ENCODE data around the gene INPP5F. TPM values are rescaled to one million over a fixed set of nuclear protein-coding genes. Genes with fewer than 3 reads are reported as not detected.

INPP5F gene
- polyA plus RNA-seq, 1 of the 3 experiments (the other 2 are of a cell fraction) = 7.8 TPM

DNA sequence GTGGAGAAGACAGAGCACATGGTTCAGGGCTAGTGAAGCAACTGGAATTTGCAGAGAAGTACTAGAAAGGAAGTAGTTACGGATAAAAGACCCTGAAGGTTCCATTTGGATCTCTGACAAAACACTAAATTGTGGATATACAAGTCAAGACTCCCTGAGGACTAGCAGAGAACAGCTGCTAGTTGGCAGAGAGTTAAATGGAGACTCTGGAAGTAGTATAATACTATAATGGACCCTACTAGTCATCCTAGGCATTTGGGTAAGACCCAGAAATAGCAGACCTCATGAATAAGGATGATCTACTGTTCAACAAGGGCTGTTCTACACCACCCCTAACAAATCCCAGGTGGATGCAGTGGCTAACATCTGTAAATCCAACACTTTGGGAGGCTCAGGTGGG lies 127.7 kb downstream of the INPP5F start:
- CTCF ChIA-PET = interaction anchor here (1.3 to 14.5 kb wide), 2 partner anchors 101 to 168 kb away, joined by 4 to 156 read pairs; no protein-coding TSS in a partner anchor
- Histone ChIP-seq H3K9ac (no peak overlapping the region), H4K20me1 (ENCODE audit: insufficient read depth) (no peaks in the 10 kb centered on the region), H3K4me1 (ENCODE audit: control insufficient read depth in 1 of 2, insufficient read depth in 2 of 2, low read depth in 1 of 2, low read length in 1 of 2) (0 out of 4 replicates have a peak, but pooled peaks cover 0 to 17% of the 10 kb centered on the region in 2 experiments), H3F3A (replicated peaks; ENCODE audit: insufficient read depth) (peaks cover 9% of the 10 kb centered on the region), H3K9me2 (no peaks in the 10 kb centered on the region), H3K27me3 (ENCODE audit: insufficient read depth) (no peaks in the 10 kb centered on the region), H3K4me3 (ENCODE audit: low read depth in 2 of 2, low read length in 1 of 2) (no peak overlapping the region), H3K79me2 (ENCODE audit: insufficient read depth) (peaks cover 66% of the 10 kb centered on the region), H2AFZ (ENCODE audit: low read depth) (no peak overlapping the region), H3K36me3 (replicated peaks in 1 of 2; ENCODE audit: control insufficient read depth in 1 of 2, insufficient read depth in 2 of 2, low read length in 1 of 2) (peaks cover 43 to 70% of the 10 kb centered on the region in 2 experiments), H3K4me2 (no peak overlapping the region), H3K9me3 (no peaks in the 10 kb centered on the region), H3K27ac (ENCODE audit: low read depth in 2 of 2, low read length in 1 of 2) (no peak overlapping the region)
- TF ChIP-seq, protein P1, sequence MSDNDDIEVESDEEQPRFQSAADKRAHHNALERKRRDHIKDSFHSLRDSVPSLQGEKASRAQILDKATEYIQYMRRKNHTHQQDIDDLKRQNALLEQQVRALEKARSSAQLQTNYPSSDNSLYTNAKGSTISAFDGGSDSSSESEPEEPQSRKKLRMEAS (IDR thresholded peaks at IDR 0.05; ENCODE audit: low read depth) = no peak
- TF ChIP-seq NFIC (IDR thresholded peaks at IDR 0.05; ENCODE audit: borderline replicate concordance) (no peak), RCOR1 (IDR thresholded peaks at IDR 0.05; ENCODE audit: low read length) (no peak), TAF1 (IDR thresholded peaks at IDR 0.05; ENCODE audit: borderline replicate concordance, low read depth, low read length) (no peak), EZH2phosphoT487 (IDR thresholded peaks at IDR 0.05; ENCODE audit: borderline replicate concordance, low read depth) (no peak), RFX5 (IDR thresholded peaks at IDR 0.05; ENCODE audit: low read length) (no peak), RAD21 (IDR thresholded peaks at IDR 0.05; ENCODE audit: low read length) (no peak), GATA2 (CRISPR knock-in tag; IDR thresholded peaks at IDR 0.05) (no peak), FOXJ3 (CRISPR knock-in tag; IDR thresholded peaks at IDR 0.05) (no peak), REST (IDR thresholded peaks at IDR 0.05; ENCODE audit: low read depth, low read length) (no peak), GABPA (IDR thresholded peaks at IDR 0.05; ENCODE audit: low read depth) (no peak), MEF2A (IDR thresholded peaks at IDR 0.05; ENCODE audit: borderline replicate concordance, low read depth) (no peak), POLR2AphosphoS5 (IDR thresholded peaks at IDR 0.05; ENCODE audit: low read depth, low read length) (no peak)
- TF ChIP-seq, protein P2, sequence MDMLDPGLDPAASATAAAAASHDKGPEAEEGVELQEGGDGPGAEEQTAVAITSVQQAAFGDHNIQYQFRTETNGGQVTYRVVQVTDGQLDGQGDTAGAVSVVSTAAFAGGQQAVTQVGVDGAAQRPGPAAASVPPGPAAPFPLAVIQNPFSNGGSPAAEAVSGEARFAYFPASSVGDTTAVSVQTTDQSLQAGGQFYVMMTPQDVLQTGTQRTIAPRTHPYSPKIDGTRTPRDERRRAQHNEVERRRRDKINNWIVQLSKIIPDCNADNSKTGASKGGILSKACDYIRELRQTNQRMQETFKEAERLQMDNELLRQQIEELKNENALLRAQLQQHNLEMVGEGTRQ (IDR thresholded peaks at IDR 0.05; ENCODE audit: borderline replicate concordance, low read depth, low read length) = no peak
- no peak for DNase-seq
- POLR2A ChIA-PET = no interaction called here
- WGBS (ENCODE audit: low lambda C conversion rate) = 94% methylated on average over 1 of the region's 1 CpG

Measured in SK-N-SH (cell line).